HG02938 (cell line): ENCODE data around the gene SYCP3.

Source experiments
- ATAC-seq: cut with Tn5 transposase; IDR thresholded peaks from one replicate; pipeline ENCODE4 v1.9.1; 2021; ENCODE audit warnings: mild to moderate bottlenecking, moderate library complexity; ENCODE audit not compliant: unreplicated experiment

The SYCP3 gene

DNA sequence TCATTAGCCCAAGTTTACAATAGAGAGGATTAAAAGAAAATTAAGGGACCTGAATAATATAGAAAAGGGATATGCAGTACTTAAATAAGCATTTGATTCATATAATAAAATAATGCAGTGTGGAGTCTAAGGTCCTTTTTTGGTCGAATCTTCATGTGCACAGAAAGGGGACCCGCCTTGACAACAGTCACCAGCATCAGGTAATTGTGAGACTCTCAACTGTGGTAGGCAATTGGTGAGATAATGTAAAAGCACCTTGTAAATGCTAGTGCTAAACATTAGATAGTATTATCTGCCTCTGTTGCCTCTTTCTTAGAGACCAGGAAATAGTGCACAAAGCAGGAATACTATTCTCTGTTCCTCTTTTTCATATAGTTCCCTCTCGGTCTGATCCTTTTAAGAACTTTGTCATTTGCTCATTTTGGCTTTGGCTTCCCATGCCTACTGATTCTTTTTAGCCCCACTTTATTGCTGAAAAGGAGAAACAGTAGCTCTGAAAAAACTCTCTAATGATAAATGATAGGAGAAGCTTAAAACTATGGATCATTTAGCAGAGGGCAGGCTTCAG lies 24.3 kb downstream of the SYCP3 start:
- no peak for ATAC-seq

DNA sequence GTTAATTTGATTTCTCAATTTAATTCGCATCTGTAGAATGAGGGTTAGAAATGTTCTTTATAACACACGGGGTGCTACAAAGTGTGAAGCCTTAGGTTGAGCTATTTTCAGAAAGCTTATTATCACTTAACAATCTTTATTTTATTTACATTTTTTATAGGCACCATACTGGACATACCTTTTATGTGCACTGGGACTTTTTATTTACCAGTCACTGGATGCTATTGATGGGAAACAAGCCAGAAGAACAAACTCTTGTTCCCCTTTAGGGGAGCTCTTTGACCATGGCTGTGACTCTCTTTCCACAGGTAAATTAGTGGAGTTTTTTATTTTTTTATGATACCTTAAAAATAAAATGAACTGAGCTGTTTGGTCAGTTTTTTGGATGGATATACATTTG lies 25.3 kb downstream of the SYCP3 start:
- ATAC-seq, result no peak

DNA sequence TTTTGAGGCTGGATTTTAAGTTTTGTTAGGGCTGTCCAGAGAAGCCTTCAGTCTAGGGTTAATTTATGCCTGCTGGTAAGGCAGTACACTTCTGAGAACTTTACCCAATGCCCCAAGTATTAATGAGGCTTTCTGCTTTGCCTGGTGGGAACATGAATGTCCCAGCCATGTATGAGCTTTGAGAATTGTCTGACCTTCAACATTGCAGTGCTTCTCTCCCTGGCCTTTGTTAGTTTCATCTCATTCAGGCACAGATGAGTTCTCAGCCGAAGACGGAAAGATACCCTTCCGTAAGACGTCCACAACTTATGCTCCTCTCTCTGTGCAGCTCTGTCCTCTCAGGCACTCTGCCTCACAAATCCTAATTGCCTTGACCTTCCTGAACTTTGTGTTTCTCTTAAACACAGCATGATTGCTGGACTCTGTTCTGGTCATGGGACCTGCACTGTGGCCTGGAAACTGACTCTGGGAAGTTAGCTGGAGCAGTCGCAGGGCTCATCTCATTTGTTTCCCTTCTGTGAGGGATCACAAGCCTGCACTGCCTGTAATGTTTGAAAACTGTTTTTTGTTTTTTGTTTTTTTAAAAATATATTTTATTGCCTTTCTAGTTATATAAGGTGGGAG lies 26.1 kb downstream of the SYCP3 start:
- ATAC-seq, result no peak

DNA sequence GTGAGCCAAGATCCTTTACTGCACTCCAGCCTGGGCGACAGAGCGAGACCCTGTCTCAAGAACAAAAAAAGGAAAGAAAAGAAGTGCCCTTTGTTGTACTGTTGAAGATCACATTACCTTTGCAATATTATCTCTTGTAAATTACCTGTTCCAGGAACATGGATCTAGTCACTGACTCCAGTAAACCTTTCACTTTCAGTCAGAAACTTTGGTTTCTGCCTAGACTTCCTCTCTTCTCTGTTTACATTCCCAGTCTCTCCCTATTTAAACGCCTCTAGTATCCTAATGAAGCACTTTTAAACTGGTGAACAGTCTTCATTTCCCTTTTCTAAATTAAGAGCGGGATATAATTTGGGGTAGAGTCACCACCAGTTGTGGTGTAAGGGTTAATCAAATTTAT lies 29.0 kb downstream of the SYCP3 start:
- ATAC-seq, result no peak

DNA sequence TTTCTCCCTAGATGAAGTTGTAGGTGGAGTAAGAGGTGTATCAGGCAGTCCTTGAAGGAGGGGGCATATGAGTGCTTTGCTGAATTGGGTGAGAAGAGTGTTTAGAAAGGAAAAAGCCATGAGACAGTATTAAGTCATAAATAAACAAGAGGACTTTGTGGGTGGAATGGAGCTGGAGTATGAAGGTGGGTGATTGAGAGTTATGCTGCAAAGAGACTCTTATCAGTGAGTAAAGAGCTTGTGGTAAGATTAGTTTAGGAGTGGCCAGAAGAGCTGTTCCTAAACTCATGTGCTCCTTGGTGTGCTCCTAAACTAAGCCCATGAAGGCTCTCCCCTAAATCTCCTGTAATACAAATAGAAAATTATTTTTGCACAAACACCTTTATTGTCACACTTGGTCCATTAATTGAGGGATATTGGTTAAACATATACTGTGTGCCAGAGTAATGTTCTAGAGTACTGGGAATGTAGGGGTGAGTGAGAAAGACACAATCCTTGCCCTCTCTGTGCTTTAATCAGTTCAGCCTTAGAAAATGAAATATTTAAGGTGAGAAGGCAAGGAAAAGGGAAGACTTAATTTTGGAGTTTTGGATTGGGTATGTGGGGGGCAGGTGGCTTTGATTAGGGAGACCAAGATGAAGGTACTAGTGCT lies 32.0 kb downstream of the SYCP3 start:
- no peak for ATAC-seq

DNA sequence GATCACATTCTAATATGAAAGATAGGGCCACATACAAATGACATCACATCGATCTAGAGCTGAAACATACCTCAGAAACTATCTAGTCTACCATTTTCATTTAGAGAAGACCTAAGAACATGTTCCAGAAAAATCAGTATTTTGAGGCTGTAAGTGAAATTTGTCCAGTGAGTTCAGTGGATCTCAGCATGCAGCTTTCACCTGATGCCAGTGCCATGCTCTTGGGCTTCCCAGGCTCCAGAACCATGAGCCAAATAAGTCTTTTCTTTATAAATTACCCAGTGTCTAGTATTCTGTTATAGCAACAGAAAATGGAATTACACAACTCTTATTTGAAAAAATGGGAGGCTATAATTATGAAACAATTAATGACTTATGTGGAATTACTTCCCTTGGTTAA lies 32.9 kb downstream of the SYCP3 start:
- no peak for ATAC-seq

DNA sequence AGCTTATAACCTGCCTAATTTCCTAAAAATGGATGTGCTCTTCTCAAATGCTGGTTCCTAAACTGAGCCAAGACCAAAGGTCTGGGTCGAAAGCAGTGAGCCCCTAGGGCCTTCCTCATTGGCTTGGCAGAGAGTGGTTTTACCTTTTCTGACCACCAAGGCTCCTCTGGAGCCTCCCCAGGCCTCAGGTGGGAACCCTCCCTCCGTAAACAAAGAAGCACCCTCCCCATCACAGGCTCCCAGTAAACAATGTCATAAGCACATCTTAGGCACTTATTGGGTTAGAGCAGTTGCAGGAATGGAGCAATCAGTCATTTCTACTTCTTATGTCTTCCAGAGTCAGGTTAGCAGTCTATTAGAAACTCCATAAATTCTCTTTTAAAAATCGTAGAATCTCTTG lies 35.8 kb downstream of the SYCP3 start:
- ATAC-seq, result no peak

DNA sequence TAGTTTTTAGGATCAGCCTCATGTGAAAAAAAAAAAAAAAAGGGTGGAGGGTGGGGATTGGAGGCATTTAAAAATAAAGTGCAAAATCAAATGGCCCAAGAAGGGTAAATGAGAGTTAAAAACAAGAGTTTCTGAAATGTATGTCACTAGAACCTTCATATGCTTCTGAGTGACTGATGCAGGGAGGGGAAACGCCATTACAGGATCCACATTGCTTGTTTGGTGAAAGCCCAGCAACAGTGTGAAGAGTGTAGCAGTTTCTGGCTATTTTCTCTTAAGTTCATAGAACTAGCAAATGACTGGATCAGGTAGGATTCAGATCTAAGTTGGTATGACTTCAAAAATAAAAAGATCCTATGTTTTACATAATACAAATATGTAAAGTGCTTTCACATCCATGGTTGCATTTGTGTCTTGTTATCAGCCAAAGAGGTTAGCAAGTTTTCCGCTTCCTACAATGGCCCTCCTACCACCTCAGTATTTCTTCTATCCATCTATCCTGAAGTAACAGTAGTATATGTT lies 38.9 kb downstream of the SYCP3 start:
- ATAC-seq, result no peak

DNA sequence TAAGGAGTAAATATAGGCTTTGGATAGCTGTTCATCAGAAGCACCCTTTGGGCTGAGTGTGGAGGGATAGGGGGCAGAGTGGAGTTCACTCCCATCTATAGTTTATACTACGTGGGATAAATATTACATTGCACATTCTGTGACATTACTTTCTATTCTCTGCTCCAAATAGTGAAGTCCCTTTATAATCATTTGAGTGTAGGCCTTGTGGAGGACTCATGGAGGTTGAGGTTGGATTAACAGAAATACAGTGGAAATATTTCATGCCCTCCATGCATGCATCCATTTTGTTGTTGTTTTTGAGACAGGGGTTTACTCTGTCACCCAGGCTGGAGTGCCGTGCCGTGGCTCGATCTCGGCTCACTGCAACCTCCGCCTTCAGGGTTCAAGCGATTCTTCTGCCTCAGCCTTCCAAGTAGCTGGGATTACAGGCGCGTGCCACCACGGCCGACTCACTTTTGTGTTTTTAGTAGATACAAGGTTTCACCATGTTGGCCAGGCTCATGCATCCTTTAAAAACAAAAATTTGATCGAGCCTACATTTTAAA lies 40.4 kb downstream of the SYCP3 start:
- no peak for ATAC-seq

DNA sequence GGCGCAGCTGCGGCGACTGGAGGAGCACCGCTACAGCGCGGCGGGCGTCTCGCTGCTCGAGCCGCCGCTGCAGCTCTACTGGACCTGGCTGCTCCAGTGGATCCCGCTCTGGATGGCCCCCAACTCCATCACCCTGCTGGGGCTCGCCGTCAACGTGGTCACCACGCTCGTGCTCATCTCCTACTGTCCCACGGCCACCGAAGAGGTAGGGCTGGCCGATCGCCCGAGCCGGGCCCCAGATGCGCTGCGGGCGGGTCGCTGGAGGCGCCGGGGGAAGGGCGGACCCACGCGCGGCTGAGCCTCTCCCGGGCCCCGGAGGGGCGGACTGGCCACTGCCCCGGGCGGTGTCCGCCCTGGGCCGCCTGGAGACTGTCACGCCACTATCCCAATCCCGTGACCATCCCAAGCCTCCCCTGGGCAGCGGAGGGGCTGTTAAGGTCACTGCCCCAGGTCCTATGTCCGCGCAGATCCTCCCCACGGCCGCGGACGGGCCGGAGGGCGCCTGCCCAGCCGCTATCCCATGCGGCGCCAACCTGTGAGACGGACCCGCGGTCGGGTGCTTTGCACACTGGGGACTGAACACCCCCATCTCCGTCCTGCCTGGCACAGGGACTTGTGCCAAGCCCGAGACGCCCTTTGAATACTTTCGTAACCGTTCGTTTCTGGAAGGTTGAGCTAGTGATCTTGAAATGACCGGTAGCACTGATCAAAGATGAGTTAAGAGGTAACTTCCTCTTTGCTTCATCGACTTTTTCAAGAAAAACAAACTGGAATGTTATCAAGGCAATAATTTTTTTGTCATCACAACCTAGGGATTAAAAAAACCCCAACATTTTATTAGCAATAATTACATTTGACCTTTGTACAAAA lies 41.1 kb downstream of the SYCP3 start:
- ATAC-seq, result peak; percentile 34

DNA sequence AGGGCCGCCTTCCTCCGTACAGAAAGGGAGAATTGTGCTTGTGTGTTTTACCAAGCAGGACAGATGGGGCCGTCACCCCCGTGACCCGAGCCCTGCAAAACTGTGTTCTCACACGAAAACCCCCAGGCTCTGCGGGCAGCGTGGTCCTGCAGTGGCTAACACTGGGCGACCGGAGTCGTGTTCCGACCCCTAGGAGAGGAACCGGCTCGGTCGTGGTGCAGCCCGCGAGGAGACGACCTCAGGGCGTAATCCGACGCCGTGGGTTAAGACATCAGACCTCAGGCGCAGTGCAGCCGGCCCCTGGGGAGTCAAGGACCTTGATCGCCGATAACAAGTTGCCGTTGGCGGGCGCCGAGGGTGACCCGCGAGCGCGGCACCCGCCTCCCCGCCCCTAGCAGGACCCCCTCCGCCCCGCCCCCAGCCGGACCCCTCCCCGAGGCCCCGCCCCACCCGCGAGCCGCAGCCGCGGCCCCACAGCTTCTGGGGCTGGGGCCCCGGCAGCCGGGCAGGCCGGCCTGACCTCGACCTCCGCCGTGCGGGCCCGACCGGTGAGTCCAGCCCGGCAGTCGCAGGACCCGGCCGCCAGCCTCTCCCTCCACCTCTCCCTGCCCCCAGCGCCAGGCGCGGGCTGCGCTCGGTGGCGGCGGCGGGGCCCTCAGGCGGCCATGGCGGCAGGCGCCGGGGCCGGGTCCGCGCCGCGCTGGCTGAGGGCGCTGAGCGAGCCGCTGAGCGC lies 41.9 kb downstream of the SYCP3 start, which contains the start of gene CHPT1:
Gene CHPT1 (plus strand): TSS at position 444 of the 733 bp plus-strand sequence. CDS start 222 bp downstream, at position 666.
- peak; percentile 65 for ATAC-seq

DNA sequence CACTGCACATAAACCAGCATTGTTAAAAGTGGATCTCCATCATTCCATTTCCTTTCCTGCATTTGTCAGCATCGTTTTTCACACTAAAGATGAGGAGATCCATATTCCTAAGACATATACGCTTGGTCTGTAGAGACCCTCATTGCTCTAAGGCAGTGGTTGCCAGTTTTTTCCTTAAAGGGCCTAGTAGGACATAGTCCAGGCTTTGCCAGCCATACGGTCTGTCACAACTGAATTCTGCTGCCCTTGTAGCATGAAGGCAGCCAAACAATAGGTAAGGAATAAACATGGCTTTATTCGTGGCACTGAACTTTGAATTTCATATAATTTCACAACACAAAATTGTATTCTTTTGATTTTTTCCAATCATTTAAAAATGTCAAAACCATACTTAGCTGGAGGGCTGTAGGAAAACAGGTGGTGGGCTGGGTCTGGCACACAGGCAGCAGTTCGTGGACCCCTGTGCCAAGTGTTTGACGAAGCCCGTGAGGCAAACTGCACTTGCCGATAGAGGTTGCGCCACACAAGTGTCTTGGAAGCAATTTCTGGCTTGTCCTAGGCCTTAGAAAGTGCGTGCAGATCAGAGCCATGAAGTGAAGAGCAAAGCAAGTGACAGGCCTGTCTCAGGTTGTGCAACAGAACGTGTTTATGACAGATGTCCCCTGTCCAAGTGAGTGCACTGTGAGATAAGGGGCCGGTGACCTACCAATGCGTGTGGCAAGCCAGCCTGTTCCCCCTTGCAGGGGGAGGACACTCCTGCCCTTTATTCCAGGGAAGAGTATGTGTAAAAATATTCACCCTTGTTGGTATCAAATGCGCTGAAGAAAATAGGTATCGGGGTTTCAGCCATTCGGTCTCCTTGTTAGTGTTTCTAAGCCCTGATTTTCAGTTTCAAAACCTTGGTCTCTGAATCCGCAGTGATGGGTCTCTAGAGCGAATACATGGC lies 42.7 kb downstream of the SYCP3 start:
- ATAC-seq, result peak; percentile 39

DNA sequence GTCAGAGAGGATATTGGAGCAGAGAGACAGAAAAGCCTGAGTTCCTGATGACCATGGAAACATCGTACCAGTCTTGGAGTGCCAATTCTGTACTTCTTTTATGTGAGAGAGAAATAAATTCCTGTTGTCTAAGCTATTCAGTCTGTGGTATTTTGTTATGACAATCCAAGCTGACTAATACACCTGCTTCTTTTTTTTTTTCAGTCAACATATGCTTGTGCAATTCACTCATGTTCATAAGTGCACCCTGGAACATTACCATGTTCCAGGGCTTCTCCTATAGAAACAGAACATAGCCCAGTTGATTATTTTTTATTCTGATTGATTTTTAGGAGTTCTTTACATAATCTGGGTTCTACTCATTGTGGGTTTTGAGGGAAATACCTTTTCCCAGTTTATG lies 43.6 kb downstream of the SYCP3 start:
- ATAC-seq, result no peak

DNA sequence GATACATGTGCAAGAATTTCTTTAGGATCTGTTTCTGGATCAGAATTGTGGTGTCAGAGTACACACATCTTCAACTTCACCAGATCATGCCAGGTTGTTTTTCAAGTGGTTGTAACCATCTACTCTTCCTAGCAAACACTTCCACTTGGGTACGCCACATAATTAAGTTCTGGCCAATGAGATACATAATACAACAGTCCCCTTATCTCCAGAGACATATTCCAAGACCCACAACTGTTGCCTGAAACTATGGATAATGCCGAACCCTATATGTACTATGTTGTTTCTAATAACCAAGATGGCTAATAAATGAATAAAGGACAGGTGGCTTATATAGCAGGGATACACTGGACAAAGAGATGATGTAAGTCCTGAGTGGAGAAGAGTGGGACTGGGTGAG lies 44.3 kb downstream of the SYCP3 start:
- ATAC-seq, result no peak

DNA sequence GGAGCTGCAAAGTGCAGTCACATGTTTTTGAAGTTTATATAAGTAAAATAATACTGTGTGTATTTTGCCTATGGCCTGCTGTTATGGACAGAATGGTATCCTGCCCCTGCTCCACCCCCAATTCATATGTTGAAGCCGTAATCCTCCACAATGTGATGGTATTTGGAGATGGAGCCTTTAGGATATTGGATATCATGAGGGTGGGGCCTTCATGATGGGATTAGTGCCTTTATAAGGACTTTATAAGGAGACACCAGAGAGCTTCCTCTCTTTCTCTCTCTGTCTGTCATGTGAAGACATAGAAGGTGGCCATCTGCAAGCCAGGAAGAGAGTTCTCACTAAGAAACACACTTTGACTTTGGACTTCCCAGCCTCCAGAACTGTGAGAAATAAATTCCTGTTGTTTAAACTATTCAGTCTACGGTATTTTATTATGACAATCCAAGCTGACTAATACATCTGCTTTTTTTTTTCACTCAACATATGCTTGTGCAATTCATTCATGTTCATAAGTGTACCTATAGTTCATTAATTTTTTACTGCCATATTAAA lies 44.9 kb downstream of the SYCP3 start:
- no peak for ATAC-seq

DNA sequence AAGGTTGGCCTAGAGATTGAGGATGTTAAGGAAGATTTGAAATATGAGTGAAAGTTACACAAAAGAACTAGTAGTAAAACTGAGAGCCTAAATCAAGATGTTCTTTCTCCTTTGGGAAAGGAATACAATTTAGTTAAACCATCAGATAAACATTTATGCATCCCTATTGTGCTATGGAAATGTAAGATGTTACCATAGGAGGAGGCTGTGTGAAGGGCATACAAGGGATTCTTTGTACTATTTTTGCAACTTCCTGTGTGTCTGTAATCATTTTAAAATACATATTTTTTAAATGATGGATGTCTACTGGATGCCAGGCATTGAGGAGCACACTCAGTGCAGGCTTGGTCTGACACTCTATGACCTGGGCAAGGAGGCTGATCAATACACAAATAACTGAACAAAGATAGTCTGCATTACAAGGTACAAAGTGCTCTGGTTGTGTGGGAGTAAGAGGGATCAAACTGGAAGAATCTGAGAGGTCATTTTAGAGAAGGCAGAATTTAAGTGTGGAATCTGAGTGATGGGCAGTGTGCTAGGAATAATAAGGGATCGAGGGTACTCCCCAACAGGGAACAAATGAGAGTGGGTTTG lies 47.7 kb downstream of the SYCP3 start:
- no peak for ATAC-seq

DNA sequence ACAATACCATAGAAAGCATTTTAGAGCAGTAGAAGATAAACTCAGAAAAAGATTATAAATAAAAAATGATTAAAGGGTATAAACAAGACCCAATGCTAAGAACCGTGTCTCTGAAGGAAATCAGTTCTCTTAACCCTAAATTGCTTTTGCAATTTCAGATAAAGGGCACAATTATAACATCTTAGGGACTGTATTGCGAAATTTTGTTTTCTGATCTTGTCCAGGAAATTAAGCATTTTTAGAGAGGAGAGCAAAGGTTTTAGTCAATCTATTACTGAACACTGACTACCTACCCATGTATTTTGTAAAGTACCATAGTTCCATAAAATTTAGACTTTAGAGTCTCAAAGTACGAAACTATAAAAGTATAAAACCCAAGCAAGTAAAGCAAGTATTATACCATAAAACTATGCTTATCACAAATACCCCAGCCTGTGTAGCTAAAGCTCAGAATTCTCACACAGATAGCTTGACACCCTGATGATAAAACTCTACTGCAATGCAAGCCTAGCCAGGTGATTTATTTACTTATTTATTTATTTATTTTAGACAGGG lies 48.6 kb downstream of the SYCP3 start:
- ATAC-seq, result no peak

DNA sequence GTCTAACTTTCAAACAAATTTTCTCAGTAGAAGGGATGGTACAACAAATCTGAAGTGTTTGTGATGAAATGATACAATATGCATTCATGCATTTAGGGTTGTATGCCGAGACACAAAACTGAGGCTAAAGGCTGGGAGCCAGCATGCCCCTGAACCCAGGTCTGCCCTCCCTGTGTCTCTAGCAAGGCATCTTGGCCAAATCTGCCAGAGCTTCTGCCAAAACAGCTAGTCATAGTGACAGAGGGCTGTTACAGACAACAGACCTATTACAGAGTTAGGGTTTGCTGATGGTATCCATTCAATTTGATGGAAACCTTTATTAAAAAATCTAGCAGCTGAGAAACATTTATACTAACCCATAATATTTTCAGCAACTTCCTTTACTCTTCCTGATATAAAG lies 53.1 kb downstream of the SYCP3 start:
- no peak for ATAC-seq
